Measurements from ENCODE around the gene SALL3. TPM values are rescaled to one million over a fixed set of nuclear protein-coding genes. Genes with fewer than 3 reads are reported as not detected.
"Not testable (repeated sequence)": the region's sequence is repeated elsewhere in the genome, so short reads cannot be mapped to it uniquely, and the experiment has no call there.

SALL3 gene
- total RNA-seq, 1 donor: not detected

DNA sequence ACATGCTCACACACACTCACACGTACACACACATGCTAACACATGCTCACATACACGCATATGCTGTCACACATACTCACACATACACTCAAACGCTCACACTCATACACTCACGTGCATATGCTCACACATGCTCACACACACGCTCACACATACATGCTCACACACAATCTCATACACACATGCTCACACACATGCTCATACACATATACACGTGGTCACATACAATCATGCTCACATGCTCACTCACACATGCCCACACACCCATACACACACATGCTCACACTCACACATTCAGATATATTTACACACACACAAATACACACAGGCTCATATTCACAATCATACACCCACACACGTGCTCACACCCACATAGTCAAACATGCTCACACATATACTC is 17.5 kb upstream of the SALL3 start:
- TF ChIP-seq, protein P1, sequence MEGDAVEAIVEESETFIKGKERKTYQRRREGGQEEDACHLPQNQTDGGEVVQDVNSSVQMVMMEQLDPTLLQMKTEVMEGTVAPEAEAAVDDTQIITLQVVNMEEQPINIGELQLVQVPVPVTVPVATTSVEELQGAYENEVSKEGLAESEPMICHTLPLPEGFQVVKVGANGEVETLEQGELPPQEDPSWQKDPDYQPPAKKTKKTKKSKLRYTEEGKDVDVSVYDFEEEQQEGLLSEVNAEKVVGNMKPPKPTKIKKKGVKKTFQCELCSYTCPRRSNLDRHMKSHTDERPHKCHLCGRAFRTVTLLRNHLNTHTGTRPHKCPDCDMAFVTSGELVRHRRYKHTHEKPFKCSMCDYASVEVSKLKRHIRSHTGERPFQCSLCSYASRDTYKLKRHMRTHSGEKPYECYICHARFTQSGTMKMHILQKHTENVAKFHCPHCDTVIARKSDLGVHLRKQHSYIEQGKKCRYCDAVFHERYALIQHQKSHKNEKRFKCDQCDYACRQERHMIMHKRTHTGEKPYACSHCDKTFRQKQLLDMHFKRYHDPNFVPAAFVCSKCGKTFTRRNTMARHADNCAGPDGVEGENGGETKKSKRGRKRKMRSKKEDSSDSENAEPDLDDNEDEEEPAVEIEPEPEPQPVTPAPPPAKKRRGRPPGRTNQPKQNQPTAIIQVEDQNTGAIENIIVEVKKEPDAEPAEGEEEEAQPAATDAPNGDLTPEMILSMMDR (IDR thresholded peaks at IDR 0.05; ENCODE audit: insufficient read depth, low read length): no peak
- no peak for DNase-seq (ENCODE audit: low read depth)
- H3K4me3 ChIP-seq (ENCODE audit: low read depth, low read length): no peak overlapping the region

DNA sequence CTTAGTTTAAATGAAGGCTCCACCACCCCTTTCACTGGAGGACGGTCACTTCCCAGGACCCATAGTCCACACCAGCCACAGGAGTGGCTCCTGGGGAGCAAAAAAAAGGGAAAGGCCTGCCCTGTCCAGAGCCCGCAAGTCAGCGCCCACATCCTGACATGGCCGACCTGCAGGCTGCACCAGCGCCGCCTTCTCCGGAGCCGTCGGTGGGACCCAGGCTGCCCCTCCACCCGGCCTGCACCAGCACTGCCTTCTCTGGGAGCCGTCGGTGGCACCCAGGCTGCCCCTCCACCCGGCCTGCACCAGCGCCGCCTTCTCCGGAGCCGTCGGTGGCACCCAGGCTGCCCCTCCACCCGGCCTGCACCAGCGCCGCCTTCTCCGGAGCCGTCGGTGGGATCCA is 14.9 kb upstream of the SALL3 start:
- not testable (repeated sequence) for H3K4me3 ChIP-seq (ENCODE audit: low read depth, low read length); DNase-seq (ENCODE audit: low read depth)

DNA sequence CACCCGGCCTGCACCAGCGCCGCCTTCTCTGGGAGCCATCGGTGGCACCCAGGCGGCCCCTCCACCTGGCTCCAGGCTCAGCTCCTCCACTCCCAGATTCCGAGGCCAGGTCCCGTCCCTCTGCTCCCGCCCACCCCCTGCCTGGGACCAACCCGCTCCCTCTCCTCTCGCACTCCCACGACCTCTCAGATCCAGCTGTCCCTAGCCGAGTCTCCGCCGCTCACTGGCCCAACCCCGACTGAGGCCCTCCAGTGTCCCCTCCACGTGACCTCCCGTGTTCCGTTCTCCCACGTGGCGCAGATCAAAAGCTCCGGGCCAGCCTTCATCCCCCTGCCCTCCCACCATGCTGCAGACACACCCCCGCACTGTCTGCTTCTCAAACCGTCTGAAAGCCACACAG is 14.4 kb upstream of the SALL3 start:
- H3K4me3 ChIP-seq (ENCODE audit: low read depth, low read length): no peak overlapping the region
- TF ChIP-seq, protein P1 (IDR thresholded peaks at IDR 0.05; ENCODE audit: insufficient read depth, low read length): no peak
- DNase-seq (ENCODE audit: low read depth): no peak

DNA sequence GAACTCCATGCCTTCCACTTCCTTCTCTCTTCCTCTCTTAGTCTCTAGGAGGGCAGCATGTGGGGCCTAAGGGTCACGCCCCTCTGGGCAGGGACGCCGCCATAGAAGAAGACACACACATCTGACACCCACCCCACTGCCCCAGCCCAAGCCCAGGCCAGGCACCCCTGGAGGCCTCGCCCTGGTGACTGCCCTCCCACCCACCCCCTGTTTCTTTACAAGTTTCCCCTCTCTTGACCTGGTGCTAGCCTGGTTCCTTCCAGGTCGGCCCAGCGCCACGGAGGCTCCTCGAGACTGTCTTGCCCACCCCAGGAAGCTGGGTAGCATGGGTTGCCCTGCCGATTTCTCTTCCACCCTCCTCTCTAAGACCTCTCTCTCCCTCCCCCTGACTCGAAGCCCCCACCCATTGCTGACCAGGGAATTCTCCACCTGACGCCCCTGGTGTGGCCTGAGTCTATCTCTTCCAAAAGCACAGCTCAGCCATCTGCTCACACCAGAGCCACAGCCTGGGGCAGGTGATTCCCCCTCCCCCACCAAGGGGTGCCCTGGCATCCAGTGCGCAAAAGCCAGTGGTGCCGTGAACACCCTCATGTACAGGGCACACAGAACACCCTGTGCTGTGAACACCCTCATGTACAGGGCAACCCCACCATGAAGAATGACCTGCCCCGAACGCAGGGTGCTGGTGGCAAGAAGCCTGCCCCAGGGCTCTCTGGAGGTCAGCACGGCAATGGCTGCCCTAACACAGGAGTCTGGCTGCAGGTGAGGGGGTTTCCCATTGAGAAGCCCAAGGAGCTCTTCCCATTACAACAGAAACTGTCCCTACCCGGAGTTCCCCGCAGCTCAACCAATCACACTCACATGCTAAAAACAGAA is 13.5 kb upstream of the SALL3 start:
- TF ChIP-seq, protein P1 (IDR thresholded peaks at IDR 0.05; ENCODE audit: insufficient read depth, low read length): no peak
- no peak overlapping the region for H3K4me3 ChIP-seq (ENCODE audit: low read depth, low read length)
- no peak for DNase-seq (ENCODE audit: low read depth)

- TF ChIP-seq, protein P1 (IDR thresholded peaks at IDR 0.05; ENCODE audit: insufficient read depth, low read length): no peak
- H3K4me3 ChIP-seq (ENCODE audit: low read depth, low read length): no peak overlapping the region
- DNase-seq (ENCODE audit: low read depth): no peak
Measured at GRCh38 chr18:78966793-78967106, 12.9 kb upstream of the SALL3 start.

GRCh38 chr18:78967692-78968091 is 11.9 kb upstream of the SALL3 start:
- H3K4me3 ChIP-seq (ENCODE audit: low read depth, low read length): no peak overlapping the region
- DNase-seq (ENCODE audit: low read depth): no peak
- TF ChIP-seq, protein P1 (IDR thresholded peaks at IDR 0.05; ENCODE audit: insufficient read depth, low read length): no peak

DNA sequence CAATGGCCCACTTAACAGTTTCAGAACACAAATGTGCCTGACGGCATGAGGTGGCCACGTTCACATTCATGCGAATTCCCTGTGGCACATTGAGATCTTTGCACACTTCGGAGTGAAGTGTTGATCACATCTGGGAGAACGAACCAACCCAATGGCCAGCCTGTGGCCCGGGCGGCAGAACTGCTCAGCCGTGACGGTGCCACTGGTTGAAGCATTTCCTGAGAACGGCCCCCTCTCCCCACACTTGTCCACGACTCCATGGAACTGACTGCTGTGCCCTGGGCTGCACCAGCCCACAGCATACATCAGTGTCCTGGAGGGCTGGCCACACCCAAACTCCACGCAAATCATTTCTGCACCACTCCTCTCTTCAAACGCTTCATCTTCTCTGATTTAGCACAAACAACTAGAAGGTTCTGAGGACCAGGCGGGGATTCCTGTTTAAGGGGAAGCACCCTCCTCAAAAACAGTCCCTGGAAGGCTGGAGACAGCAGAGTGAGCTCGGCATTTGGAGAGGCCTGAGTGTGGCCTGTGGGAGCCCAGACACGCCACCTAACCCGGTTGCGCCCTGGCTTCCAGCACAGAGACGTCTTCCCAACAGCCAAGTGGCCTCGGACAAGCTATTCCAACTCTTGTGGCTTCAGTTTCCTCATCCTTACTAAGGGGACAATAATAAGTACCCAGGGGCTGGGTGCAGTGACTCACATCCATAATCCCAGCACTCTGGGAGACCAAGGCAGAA is 9.9 kb upstream of the SALL3 start:
- H3K4me3 ChIP-seq (ENCODE audit: low read depth, low read length): no peak overlapping the region
- DNase-seq (ENCODE audit: low read depth): no peak
- TF ChIP-seq, protein P1 (IDR thresholded peaks at IDR 0.05; ENCODE audit: insufficient read depth, low read length): no peak

Measured in fibroblast of the aortic adventitia (primary cell).